HG03378 (cell line): ENCODE results near the gene APBA1.

Experiments
- ATAC-seq: cut with Tn5 transposase; IDR thresholded peaks from one replicate; pipeline ENCODE4 v1.9.1; 2021; ENCODE audit warnings: mild to moderate bottlenecking, moderate library complexity; ENCODE audit not compliant: unreplicated experiment

Gene APBA1

DNA sequence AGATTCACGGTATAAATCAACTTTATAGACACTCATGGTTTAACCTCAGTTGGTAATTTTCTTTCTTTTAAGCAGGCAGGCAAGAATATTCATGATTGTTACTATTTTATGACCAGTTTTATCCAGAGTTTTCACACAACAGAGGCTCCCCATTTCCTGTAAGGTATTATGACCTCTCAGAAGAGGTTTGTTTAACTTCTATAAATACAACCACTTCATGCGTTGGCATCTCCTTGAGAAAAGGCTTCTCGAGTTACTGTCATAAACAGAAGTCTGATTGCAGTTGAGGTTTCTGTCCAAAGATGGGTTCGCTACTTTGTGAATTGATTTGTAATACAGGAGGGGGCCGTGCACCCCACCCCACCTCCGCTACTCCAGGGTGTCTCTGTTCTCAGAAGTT is 291.9 kb downstream of the APBA1 start:
- no peak for ATAC-seq

DNA sequence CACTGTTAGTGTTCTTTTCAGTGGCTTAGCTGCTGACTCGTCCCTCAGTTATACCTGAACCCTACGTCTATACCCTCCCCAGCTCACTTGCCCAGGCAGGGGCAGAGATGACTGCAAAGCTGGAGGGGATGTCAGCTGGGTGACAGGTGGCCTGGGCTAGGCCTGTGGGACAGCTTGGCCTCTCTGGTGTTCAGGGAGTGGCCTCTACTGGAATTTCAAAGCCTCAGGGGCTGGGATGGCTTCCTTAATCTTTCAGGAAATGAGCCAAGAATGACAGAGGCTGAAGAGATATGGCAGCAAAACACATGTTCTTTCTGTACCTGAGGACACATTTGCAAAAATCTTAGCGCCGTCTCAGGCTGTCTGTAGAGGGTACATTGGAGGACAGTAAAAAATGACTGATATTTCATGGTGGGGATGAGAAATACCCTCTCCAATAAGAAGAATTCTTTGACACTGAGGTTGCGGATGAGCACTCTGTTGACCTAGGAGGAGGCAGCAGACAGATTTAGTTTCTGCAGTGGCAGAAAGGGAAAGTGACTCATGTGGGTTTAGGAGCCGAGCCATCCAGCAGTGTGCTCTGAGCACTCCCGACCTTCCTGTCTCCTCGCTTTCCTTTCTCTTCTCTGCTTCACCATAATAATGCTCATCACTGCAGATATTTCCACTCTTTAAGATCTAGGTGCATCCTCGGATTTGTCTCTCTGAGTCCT is 292.7 kb downstream of the APBA1 start:
- ATAC-seq = no peak

DNA sequence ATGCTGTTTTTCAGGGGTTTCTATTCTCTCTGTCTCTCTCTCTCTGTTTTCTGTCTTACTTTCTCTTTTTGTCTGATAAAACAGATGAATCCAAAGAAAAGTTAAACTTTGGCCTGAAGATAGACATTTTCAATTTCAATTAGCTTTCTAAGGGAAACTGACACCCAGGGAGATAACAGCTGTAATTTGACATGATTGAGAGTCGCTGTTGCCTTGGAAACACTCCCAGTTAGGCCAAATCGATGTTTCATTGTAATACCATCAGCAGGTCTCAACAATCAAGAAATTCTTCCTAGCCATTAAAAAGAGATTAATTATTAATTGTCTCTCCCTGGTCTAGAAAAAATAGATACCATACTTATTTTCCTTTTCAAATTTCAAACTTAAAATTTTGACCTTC is 294.2 kb downstream of the APBA1 start:
- no peak for ATAC-seq
